ENCODE data around the gene DNM3.

The DNM3 gene

DNA sequence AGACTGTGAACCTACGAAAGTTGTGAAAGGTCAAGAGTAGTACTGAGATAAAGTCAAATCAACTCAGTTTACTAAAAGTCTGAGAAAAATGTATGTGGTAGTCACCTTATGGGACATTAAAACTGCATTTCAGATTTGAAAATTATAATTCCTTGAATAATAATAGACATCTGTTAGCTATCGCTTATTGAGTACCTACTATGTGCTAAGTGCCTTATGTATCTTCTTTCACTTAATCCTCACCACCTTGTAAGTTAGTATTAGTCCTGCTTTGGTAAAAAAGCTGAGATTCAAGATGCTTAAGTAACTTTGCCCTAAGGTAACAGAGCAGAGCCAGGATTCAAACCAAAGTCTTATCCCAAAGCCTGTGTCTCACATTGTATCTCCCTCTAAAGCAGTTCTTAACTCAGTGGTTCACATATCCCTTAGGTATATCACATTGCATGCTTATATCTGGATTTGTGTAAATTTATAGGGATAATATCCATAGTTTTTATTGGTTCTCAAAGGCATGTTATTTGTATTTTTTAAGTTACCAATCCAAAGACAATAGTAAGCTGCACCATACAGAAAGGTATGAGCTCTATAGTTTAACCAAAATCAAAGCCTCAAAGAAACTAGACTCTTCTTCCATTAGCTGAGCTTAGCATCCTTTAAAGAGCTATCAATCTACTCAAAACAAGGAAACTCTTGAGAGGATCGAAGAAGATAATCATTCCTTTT lies 601.7 kb downstream of the DNM3 start:
- no peak for DNase-seq (ENCODE audit: low spot score in 2 of 2)
- H3K4me1 ChIP-seq = peaks cover 4% of the 10 kb centered on the region
- H3K9me3 ChIP-seq = no peaks in the 10 kb centered on the region
- H3K36me3 ChIP-seq (replicated peaks) = peaks cover 5% of the 10 kb centered on the region; the same call in 1 of the 2 replicates
- H3K4me3 ChIP-seq = peak overlapping the region; percentile 77
- no peaks in the 10 kb centered on the region for H3K27me3 ChIP-seq (ENCODE audit: low read depth)
- in situ Hi-C loops (cut with MboI; ENCODE audit: low sequenced_read_pairs) = no loop called here

DNA sequence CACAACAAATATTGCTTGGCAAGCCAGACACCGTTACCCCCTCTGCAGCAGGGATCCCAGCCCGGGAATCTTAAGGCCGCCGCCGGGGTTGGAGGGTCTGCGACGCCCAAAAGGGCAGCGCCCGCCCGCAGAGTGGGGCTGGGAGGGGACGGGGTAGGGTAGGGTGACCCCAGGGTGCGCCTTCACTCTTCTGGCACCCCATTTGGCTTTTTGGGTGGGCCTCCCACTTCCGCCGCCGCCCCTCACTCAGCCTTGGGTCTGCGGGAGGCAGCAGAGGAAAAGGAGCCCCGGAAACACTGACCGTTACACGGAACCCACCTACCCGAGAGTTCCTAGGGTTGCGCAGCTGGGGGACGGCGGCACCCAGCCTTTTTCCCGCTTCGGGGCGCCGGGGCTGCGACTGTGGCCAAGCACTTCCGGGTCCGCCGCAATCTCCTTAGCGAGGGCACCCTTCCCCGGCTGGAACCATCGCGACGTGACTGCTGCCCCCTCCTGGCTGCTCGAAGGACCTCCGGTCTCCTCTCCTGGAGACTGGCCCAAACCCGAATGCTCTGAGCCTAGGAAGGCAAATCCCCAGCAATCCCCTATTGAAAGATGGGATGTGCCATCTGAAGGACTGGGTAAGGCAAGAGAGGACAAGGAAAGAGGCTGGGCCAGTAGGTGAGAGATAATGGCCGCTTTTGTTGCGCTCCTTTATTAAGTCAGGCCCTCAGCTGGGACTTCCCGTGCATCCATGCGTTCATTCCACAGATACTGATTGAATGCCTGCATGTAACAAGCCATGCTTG lies 602.6 kb downstream of the DNM3 start, which contains the start of gene PIGC:
Gene PIGC (minus strand): TSS at position 404 of the 788 bp plus-strand sequence. CDS start 1,447 bp downstream, outside the sequence.
- H3K36me3 ChIP-seq (replicated peaks) = peaks cover 5% of the 10 kb centered on the region; the same call in 1 of the 2 replicates
- no peaks in the 10 kb centered on the region for H3K9me3 ChIP-seq
- peak within 1 kb of the TSS; percentile 77 for H3K4me3 ChIP-seq
- in situ Hi-C loops (cut with MboI; ENCODE audit: low sequenced_read_pairs) = no loop called here
- peaks cover 4% of the 10 kb centered on the region for H3K4me1 ChIP-seq
- peak; percentile 87 to 95 for DNase-seq (ENCODE audit: low spot score in 2 of 2)
- no peaks in the 10 kb centered on the region for H3K27me3 ChIP-seq (ENCODE audit: low read depth)

DNA sequence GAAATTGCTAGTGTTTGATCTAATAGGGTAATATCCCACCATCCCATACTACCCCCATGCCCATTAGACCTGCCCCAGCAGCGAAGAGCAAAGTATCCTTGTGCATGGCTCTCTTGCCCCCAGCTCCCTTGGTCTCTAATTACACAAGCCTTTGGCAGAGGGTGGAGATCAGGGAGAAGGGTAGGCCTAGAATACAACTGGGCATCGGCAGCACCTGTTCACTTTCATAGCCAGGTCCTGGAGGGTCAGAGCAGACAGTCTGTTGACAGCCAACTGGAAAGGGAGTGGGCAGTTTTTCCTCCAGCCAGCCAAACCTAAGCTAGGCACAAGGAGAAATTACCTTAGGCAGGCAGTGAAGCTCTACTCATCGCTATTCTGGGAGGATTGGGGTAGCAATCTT lies 605.2 kb downstream of the DNM3 start:
- Histone ChIP-seq H3K27me3 (ENCODE audit: low read depth) (no peaks in the 10 kb centered on the region), H3K9me3 (no peaks in the 10 kb centered on the region), H3K4me3 (no peak overlapping the region), H3K36me3 (replicated peaks) (peaks cover 3% of the 10 kb centered on the region; the same call in 1 of the 2 replicates), H3K4me1 (peaks cover 4% of the 10 kb centered on the region)
- no peak for DNase-seq (ENCODE audit: low spot score in 2 of 2)
- in situ Hi-C loops (cut with MboI; ENCODE audit: low sequenced_read_pairs) = no loop called here

DNA sequence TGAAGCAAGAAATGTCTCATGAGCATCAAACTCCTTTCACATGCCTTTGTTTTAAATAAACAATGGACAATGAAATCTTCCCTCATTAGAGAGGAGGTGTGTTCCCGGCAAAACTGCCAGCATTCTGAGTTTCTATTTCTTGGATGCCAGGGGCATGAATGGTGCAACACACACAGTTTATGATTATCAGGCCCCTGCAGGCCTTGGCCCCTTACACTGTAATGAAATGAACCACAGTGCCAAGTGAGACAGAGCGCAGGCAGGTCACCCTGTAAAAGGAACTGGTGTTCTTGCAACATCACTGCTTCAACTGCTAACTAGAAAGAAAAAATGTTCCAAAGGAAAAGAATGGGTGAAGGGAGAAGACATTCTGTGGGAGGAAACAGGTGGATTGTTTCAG lies 606.3 kb downstream of the DNM3 start:
- no peak for DNase-seq (ENCODE audit: low spot score in 2 of 2)
- peaks cover 4% of the 10 kb centered on the region for H3K4me1 ChIP-seq
- in situ Hi-C loops (cut with MboI; ENCODE audit: low sequenced_read_pairs) = no loop called here
- H3K9me3 ChIP-seq = no peaks in the 10 kb centered on the region
- no peak overlapping the region for H3K4me3 ChIP-seq
- H3K27me3 ChIP-seq (ENCODE audit: low read depth) = no peaks in the 10 kb centered on the region
- no peaks in the 10 kb centered on the region for H3K36me3 ChIP-seq (replicated peaks)

DNA sequence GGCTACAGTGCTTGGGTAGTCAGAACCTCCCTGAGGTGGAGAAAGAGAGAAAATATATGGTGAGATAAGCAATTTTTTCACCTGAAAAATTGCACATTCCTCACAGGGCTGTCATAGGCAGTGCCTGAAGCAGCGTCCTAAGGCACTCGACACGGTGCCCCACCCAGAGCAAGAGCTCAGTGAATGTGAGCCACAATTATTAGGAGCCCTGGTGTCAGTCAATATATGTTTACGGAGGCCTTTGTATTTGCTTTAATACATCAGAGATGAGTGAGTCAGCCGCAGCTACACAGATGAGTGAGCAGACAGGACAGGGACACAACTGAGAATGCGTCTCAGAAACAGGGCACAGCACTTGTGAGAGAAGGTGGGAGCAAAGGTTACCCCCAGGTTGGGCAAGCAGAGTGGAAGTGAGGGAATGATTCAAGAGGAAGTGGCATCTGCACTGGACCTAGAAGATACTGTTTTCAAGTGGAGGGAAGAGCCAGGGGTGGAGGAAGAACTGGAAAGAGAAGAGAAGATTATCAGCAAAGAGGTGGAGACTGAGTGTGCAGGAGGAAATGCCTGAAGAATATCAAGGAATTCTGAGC lies 607.8 kb downstream of the DNM3 start:
- Histone ChIP-seq H3K9me3 (no peaks in the 10 kb centered on the region), H3K36me3 (replicated peaks) (no peaks in the 10 kb centered on the region), H3K27me3 (ENCODE audit: low read depth) (no peaks in the 10 kb centered on the region), H3K4me1 (no peaks in the 10 kb centered on the region; the same call in 1 of the 2 replicates), H3K4me3 (no peak overlapping the region)
- DNase-seq (ENCODE audit: low spot score in 2 of 2) = no peak
- in situ Hi-C loops (cut with MboI; ENCODE audit: low sequenced_read_pairs) = no loop called here

DNA sequence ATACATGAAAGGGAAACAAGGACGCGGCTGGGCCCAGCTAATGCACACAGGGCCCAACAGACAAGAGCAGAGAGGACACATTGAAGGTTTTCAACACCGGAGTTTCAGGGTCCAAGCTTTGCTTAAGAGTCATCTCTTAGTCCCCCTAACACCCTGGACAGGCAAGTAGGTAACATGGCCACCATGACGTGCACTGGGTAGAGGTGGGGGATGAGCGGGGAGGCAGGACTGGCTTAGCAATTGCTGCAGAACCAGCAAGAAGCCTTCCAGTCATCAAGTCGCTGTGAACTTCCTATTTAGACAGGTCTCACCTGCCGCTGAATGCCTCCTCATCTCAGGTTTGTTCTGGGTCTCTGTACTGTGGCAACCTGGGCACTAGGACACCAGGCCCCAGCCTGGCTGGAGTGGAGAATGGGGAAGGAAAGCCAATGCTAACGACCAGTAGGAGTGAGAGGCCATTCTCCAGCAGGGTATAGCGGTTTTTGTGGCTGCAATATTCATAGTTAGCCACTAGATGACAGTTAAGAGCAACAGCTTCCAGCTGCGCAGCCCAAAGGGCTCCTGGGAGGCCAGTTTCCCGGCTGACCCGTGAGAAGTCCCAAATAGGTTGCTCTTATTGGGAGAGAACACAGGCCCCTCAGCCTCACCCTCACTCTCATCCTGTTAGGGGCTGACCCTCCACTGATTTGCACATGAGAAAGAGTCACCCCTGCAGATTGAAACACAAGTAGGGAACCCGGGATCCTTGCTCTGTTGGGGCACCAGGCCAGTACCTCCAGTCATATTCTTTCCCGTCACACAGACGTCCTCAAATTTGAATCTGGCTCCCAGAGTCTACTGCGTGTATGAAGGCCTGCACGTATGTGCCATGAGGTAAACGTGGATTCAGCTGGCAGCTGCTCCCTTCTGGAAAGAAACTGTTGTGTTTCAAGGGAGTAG lies 608.6 kb downstream of the DNM3 start:
- Histone ChIP-seq H3K9me3 (no peaks in the 10 kb centered on the region), H3K4me1 (no peaks in the 10 kb centered on the region), H3K36me3 (replicated peaks) (no peaks in the 10 kb centered on the region), H3K4me3 (no peak overlapping the region), H3K27me3 (ENCODE audit: low read depth) (no peaks in the 10 kb centered on the region)
- DNase-seq (ENCODE audit: low spot score in 2 of 2) = peak; percentile 57 to 72
- in situ Hi-C loops (cut with MboI; ENCODE audit: low sequenced_read_pairs) = loop anchor here (10.0 kb wide), 1 partner anchor 265 kb away; no protein-coding TSS in a partner anchor

DNA sequence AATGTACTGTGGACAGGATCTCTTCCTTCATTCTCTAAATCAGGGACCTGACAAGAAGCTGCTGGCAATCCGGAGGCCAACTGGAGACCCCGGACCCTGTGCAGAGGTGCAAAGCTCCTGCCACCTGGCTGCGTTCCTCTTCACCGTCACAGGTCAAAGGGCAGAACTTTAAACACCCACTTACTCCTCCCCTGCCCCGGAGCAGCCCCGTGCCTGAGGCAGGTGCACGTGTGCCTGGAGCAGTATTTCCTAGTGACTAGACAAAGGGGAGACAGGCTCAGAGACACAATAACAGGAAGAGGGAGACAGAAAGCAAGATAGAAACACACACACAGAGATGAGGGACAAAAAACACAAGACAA lies 609.2 kb downstream of the DNM3 start:
- H3K27me3 ChIP-seq (ENCODE audit: low read depth) = no peaks in the 10 kb centered on the region
- H3K9me3 ChIP-seq = no peaks in the 10 kb centered on the region
- in situ Hi-C loops (cut with MboI; ENCODE audit: low sequenced_read_pairs) = loop anchor here (10.0 kb wide), 1 partner anchor 264 kb away; no protein-coding TSS in a partner anchor
- no peaks in the 10 kb centered on the region for H3K36me3 ChIP-seq (replicated peaks)
- no peak for DNase-seq (ENCODE audit: low spot score in 2 of 2)
- H3K4me3 ChIP-seq = no peak overlapping the region
- H3K4me1 ChIP-seq = no peaks in the 10 kb centered on the region

DNA sequence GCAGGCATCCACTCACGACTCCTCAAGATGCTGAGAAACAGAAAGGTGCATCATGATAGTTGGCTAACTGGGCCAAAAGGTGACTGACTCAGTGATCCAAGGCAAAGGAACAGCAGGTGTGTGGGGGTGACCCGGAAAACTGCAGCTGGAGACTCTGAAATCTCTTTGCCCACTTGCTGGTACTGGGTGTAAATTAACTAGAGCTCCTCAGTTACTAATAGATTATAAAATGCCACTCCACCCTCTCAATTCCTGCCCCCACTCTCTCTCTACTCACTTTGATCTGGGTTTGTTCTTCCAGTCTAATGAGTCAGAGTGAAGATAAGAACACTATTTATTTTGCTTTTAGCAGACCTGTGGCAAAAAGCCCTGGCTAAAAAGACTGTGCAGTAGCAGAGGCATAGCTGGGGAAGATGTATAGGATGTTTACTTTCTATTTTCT lies 609.7 kb downstream of the DNM3 start:
- no peak for DNase-seq (ENCODE audit: low spot score in 2 of 2)
- Histone ChIP-seq H3K27me3 (ENCODE audit: low read depth) (no peaks in the 10 kb centered on the region), H3K36me3 (replicated peaks) (no peaks in the 10 kb centered on the region), H3K4me1 (no peaks in the 10 kb centered on the region), H3K4me3 (no peak overlapping the region), H3K9me3 (no peaks in the 10 kb centered on the region)
- in situ Hi-C loops (cut with MboI; ENCODE audit: low sequenced_read_pairs) = loop anchor here (10.0 kb wide), 1 partner anchor 264 kb away; no protein-coding TSS in a partner anchor

DNA sequence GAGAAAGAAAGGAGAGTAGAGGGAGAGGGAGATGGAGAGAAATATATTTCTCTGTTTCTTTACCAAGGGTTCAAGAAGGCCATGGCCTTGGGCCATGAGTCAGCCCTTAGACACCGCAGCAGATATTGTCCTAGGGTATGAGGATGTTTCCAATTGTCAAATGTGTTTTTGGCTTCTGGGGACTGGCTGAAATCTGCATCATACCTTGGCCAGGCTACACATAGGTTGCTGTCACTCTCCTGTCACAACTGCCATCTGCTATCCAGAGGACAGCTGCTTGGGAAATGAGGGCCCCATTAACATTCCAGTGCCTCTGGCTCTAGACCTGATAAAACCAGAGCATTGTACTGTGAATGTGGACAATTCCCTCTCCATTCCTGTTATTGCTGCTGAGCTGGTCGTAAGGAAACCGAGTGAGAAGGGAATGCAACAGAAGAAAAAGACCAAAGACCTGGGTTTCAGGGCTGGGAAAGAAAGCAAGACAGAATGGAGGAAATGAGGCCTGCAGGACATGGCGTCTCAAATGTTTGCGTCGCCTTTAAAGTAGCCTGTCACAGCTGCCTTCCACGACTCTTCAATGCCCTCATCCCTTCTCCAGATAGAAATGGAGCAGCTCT lies 611.3 kb downstream of the DNM3 start:
- H3K27me3 ChIP-seq (ENCODE audit: low read depth) = no peaks in the 10 kb centered on the region
- H3K4me3 ChIP-seq = no peak overlapping the region
- H3K4me1 ChIP-seq = no peaks in the 10 kb centered on the region
- no peaks in the 10 kb centered on the region for H3K36me3 ChIP-seq (replicated peaks)
- no peak for DNase-seq (ENCODE audit: low spot score in 2 of 2)
- no peaks in the 10 kb centered on the region for H3K9me3 ChIP-seq
- in situ Hi-C loops (cut with MboI; ENCODE audit: low sequenced_read_pairs) = loop anchor here (10.0 kb wide), 1 partner anchor 262 kb away; no protein-coding TSS in a partner anchor

DNA sequence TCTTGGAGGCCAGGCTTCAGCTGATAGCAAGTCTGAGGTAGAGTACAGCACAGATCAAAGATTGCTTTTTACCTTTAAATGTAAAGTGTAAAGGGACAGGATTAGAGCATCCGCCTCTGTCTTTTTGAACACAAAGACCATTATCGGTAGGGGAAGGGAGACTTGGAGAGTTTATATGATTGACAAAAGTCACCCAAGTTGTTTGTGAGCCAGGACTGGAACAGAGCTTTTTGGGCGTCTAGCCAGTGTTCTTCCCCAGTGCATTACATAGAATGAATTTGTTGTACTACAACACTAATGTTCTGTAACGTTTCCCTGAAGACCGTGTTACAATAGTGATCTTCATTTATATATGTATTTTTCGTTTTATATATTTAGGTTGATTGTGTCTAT lies 611.9 kb downstream of the DNM3 start:
- in situ Hi-C loops (cut with MboI; ENCODE audit: low sequenced_read_pairs) = loop anchor here (10.0 kb wide), 1 partner anchor 262 kb away; no protein-coding TSS in a partner anchor
- Histone ChIP-seq H3K4me1 (no peaks in the 10 kb centered on the region), H3K36me3 (replicated peaks) (no peaks in the 10 kb centered on the region), H3K4me3 (no peak overlapping the region), H3K27me3 (ENCODE audit: low read depth) (no peaks in the 10 kb centered on the region), H3K9me3 (no peaks in the 10 kb centered on the region)
- DNase-seq (ENCODE audit: low spot score in 2 of 2) = no peak

DNA sequence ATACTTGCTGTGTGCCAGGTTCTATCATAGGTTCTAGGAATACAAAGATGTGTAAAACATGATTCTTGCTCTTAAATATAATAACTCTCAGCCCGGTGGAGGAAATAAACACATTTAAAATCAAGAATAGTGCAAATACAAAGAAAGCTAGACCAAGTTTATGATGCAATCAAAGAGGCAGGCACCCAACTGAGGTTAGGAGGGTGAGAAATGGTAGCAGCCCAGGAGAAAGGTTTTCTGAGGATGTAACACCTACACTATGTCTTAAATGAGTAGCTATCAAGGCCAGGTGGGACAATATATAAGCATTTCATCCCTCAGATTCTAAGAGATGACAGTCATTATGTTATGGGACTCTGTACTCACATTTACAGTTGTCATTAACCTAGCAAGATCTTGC lies 612.3 kb downstream of the DNM3 start:
- in situ Hi-C loops (cut with MboI; ENCODE audit: low sequenced_read_pairs) = loop anchor here (10.0 kb wide), 1 partner anchor 261 kb away; no protein-coding TSS in a partner anchor
- Histone ChIP-seq H3K27me3 (ENCODE audit: low read depth) (no peaks in the 10 kb centered on the region), H3K4me3 (no peak overlapping the region), H3K4me1 (no peaks in the 10 kb centered on the region), H3K36me3 (replicated peaks) (no peaks in the 10 kb centered on the region), H3K9me3 (no peaks in the 10 kb centered on the region)
- no peak for DNase-seq (ENCODE audit: low spot score in 2 of 2)

DNA sequence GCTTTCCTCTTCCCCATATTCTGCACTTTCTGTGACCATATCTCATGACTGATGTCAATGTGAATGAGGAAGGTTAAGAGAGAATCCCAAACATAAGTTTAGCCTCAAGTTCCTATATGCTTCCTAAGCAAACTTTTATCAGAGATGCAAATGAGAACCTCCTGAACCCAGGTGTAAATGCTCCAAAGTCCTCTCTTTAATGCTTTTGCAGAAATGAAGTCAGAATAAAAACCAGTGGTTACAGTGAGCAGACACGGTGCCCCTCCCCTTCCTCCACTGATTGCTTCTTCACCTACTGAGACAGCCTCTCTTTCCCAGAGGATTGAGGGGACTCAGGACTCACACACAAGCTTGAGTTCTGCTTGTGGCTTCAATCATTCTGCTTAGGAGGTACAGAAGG lies 614.2 kb downstream of the DNM3 start:
- H3K4me3 ChIP-seq = no peak overlapping the region
- no peaks in the 10 kb centered on the region for H3K36me3 ChIP-seq (replicated peaks)
- peaks cover 11% of the 10 kb centered on the region for H3K4me1 ChIP-seq
- H3K27me3 ChIP-seq (ENCODE audit: low read depth) = no peaks in the 10 kb centered on the region
- DNase-seq (ENCODE audit: low spot score in 2 of 2) = no peak
- no peaks in the 10 kb centered on the region for H3K9me3 ChIP-seq
- in situ Hi-C loops (cut with MboI; ENCODE audit: low sequenced_read_pairs) = loop anchor here (10.0 kb wide), 1 partner anchor 259 kb away; no protein-coding TSS in a partner anchor

All from HAP-1 (cell line).